Measurements from ENCODE around the gene SLC35E4. TPM values are rescaled to one million over a fixed set of nuclear protein-coding genes. Genes with fewer than 3 reads are reported as not detected.

The SLC35E4 gene
- total RNA-seq, 2 experiments from 2014 or later = 2.1 to 2.9 TPM

DNA sequence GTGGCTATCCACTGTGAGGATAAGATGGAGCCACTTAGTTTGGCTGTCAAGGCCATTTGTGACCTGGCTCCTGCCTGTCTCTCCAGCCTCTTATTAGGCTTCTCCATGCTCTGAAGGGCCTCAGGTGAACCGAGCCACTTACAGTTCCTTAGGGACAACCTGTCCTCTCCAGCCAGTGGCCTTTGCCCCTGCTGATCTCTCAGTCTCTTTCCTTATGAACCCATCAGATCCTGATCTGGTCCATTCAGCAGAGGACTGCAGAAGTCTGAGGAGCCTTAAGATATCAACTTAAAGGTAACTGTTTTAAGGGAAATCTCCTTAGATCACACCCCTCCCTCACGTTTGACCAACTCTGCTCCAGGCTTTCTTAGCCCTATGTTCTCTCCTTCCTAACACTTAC, 29.7 kb downstream of the SLC35E4 start:
- H3K4me3 Mint-ChIP-seq = peak overlapping the region; percentile 7
- peaks cover 15% of the 10 kb centered on the region for H3K4me1 Mint-ChIP-seq (ENCODE audit: low read depth)
- POLR2A ChIA-PET = no interaction called here
- H3K27me3 Mint-ChIP-seq = no peaks in the 10 kb centered on the region
- TF ChIP-seq, protein P1, sequence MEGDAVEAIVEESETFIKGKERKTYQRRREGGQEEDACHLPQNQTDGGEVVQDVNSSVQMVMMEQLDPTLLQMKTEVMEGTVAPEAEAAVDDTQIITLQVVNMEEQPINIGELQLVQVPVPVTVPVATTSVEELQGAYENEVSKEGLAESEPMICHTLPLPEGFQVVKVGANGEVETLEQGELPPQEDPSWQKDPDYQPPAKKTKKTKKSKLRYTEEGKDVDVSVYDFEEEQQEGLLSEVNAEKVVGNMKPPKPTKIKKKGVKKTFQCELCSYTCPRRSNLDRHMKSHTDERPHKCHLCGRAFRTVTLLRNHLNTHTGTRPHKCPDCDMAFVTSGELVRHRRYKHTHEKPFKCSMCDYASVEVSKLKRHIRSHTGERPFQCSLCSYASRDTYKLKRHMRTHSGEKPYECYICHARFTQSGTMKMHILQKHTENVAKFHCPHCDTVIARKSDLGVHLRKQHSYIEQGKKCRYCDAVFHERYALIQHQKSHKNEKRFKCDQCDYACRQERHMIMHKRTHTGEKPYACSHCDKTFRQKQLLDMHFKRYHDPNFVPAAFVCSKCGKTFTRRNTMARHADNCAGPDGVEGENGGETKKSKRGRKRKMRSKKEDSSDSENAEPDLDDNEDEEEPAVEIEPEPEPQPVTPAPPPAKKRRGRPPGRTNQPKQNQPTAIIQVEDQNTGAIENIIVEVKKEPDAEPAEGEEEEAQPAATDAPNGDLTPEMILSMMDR (IDR thresholded peaks at IDR 0.05) = no peak
- no peak for ATAC-seq (ENCODE audit: poor library complexity)
- Histone ChIP-seq H3K27me3 (ENCODE audit: control insufficient read depth in 1 of 2, insufficient read depth in 2 of 2, low read length in 2 of 2) (no peaks in the 10 kb centered on the region), H3K27ac (ENCODE audit: low read depth in 1 of 2, low read length in 2 of 2) (no peak overlapping the region), H3K4me1 (ENCODE audit: insufficient read depth, low read length) (peaks cover 27% of the 10 kb centered on the region), H3K4me3 (ENCODE audit: low read length) (no peak overlapping the region), H3K36me3 (ENCODE audit: insufficient read depth, low read length) (peaks cover 25% of the 10 kb centered on the region), H3K9me3 (ENCODE audit: control insufficient read depth in 1 of 2, insufficient read depth in 1 of 2, low read length in 2 of 2) (no peaks in the 10 kb centered on the region)
- no peaks in the 10 kb centered on the region for H3K9me3 Mint-ChIP-seq
- H3K36me3 Mint-ChIP-seq (ENCODE audit: low read depth) = peaks cover 46% of the 10 kb centered on the region
- no peak overlapping the region for H3K27ac Mint-ChIP-seq
- intact Hi-C loops (cut with DNase I, micrococcal nuclease) = loop anchor here in 1 of 2 experiments (5.0 to 10.0 kb wide), 2 partner anchors 73 to 420 kb away; partner anchors contain the start of genes PES1 and SMTN
- no peak for DNase-seq
- CTCF ChIA-PET = interaction anchor here (1.1 kb wide), 1 partner anchor 31 kb away, joined by 5 read pairs; no protein-coding TSS in a partner anchor

DNA sequence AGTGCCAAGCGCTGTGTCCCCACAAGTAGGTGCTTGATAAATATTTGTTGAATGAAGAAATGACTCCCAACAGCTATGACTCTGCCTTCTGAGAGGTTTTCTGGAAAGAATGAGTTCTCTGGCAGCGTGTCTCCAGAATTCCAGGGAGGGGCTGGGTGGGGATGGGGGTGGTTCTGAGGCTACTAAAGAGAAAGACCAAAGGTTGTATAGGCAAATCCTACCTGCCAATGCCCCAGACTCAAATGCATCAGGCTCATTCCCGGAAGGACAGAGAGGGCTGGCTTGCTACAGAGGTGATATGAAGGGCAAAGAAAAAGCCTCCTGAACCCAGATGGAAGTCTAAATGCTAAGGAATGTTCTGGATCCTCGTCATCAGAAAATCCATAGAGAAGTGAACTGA, 30.2 kb downstream of the SLC35E4 start:
- ATAC-seq (ENCODE audit: poor library complexity) (no peak), DNase-seq (no peak)
- H3K4me3 Mint-ChIP-seq = peak overlapping the region; percentile 63
- peaks cover 15% of the 10 kb centered on the region for H3K4me1 Mint-ChIP-seq (ENCODE audit: low read depth)
- no peaks in the 10 kb centered on the region for H3K9me3 Mint-ChIP-seq
- H3K27ac Mint-ChIP-seq = no peak overlapping the region
- peaks cover 43% of the 10 kb centered on the region for H3K36me3 Mint-ChIP-seq (ENCODE audit: low read depth)
- TF ChIP-seq, protein P1 (IDR thresholded peaks at IDR 0.05) = no peak
- H3K9me3 ChIP-seq (ENCODE audit: control insufficient read depth in 1 of 2, insufficient read depth in 1 of 2, low read length in 2 of 2) = no peaks in the 10 kb centered on the region
- no peaks in the 10 kb centered on the region for H3K27me3 ChIP-seq (ENCODE audit: control insufficient read depth in 1 of 2, insufficient read depth in 2 of 2, low read length in 2 of 2)
- H3K4me1 ChIP-seq (ENCODE audit: insufficient read depth, low read length) = peaks cover 27% of the 10 kb centered on the region
- H3K4me3 ChIP-seq (ENCODE audit: low read length) = no peak overlapping the region
- ChIA-PET POLR2A (no interaction called here), CTCF (interaction anchor here (1.4 kb wide), 1 partner anchor 16 kb away, joined by 4 read pairs; no protein-coding TSS in a partner anchor)
- intact Hi-C loops (cut with DNase I, micrococcal nuclease) = loop anchor here in 1 of 2 experiments (5.0 to 10.0 kb wide), 2 partner anchors 73 to 419 kb away; partner anchors contain the start of genes PES1 and SMTN
- peaks cover 25% of the 10 kb centered on the region for H3K36me3 ChIP-seq (ENCODE audit: insufficient read depth, low read length)
- no peaks in the 10 kb centered on the region for H3K27me3 Mint-ChIP-seq
- H3K27ac ChIP-seq (ENCODE audit: low read depth in 1 of 2, low read length in 2 of 2) = no peak overlapping the region

DNA sequence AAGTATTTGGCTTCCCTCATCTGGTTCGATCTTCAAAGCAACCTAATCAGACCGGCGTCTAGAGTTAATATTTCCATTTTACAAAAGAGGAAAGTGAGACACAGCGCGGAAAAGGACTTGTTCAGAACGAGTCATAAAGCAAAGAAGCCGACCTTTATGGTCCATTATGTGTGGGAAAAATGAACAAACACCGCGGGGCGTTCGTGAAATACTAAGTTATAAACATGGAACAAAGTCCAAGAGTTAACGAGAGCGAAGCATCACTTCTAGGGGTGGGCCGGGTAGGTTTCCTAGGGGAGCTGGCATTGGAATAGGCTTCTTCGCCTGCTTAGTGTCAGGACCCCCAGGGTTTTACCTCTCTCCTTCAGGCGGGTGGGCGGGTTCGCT, 31.5 kb downstream of the SLC35E4 start:
- Histone ChIP-seq H3K36me3 (ENCODE audit: insufficient read depth, low read length) (peaks cover 18% of the 10 kb centered on the region), H3K4me1 (ENCODE audit: insufficient read depth, low read length) (peaks cover 27% of the 10 kb centered on the region), H3K27ac (ENCODE audit: low read depth in 1 of 2, low read length in 2 of 2) (no peak overlapping the region), H3K27me3 (ENCODE audit: control insufficient read depth in 1 of 2, insufficient read depth in 2 of 2, low read length in 2 of 2) (no peaks in the 10 kb centered on the region), H3K9me3 (ENCODE audit: control insufficient read depth in 1 of 2, insufficient read depth in 1 of 2, low read length in 2 of 2) (no peaks in the 10 kb centered on the region), H3K4me3 (ENCODE audit: low read length) (peak overlapping the region; percentile 97)
- ATAC-seq (ENCODE audit: poor library complexity) (no peak), DNase-seq (peak in 6 of 14 experiments; percentile 1 to 32 (median 10))
- ChIA-PET POLR2A (interaction anchor here (0.8 to 1.3 kb wide), 3 partner anchors 32 to 418 kb away, joined by 3 to 5 read pairs (median 3); partner anchors contain the start of gene SLC35E4), CTCF (interaction anchor here (1.3 to 2.4 kb wide), 3 partner anchors 18 to 32 kb away, joined by 4 to 13 read pairs (median 4); partner anchors contain the start of genes OSBP2 and SLC35E4)
- no peaks in the 10 kb centered on the region for H3K27me3 Mint-ChIP-seq
- peaks cover 15% of the 10 kb centered on the region for H3K4me1 Mint-ChIP-seq (ENCODE audit: low read depth)
- TF ChIP-seq, protein P1 (IDR thresholded peaks at IDR 0.05) = no peak
- H3K9me3 Mint-ChIP-seq = no peaks in the 10 kb centered on the region
- peaks cover 38% of the 10 kb centered on the region for H3K36me3 Mint-ChIP-seq (ENCODE audit: low read depth)
- intact Hi-C loops (cut with DNase I, micrococcal nuclease) = loop anchor here (1.0 to 10.0 kb wide), 5 partner anchors 32 to 440 kb away; partner anchors contain the start of genes PES1 (in 1 of the 2), SELENOM (in 1 of the 2), SLC35E4 (in 1 of the 2) and SMTN (in 1 of the 2)
- peak overlapping the region; percentile 74 for H3K27ac Mint-ChIP-seq
- H3K4me3 Mint-ChIP-seq = peak overlapping the region; percentile 93
